ENCODE results near the gene MACF1. TPM values are rescaled to one million over a fixed set of nuclear protein-coding genes. Genes with fewer than 3 reads are reported as not detected.

The MACF1 gene
- total RNA-seq, 3 donors from 2014 or later = 279 to 350 (median 325) TPM

GRCh38 chr1:39332291-39332690 is 127.8 kb downstream of the MACF1 start:
- intact Hi-C loops (cut with DNase I; ENCODE audit: low total_unique reads) = no loop called here
- H3K27me3 ChIP-seq = no peaks in the 10 kb centered on the region
- TF ChIP-seq POLR2AphosphoS5 (IDR thresholded peaks at IDR 0.05) = no peak
- TF ChIP-seq POLR2A (IDR thresholded peaks at IDR 0.05) = no peak
- TF ChIP-seq CTCF (IDR thresholded peaks at IDR 0.05) = no peak
- no peaks in the 10 kb centered on the region for H3K36me3 ChIP-seq
- no peaks in the 10 kb centered on the region for H3K4me1 ChIP-seq
- H3K4me3 ChIP-seq = no peak overlapping the region
- no peak overlapping the region for H3K27ac ChIP-seq
- DNase-seq (ENCODE audit: low spot score in 2 of 2) = no peak
- H3K9me3 ChIP-seq = no peaks in the 10 kb centered on the region

GRCh38 chr1:39332828-39333227 is 128.3 kb downstream of the MACF1 start:
- H3K27me3 ChIP-seq = no peaks in the 10 kb centered on the region
- H3K27ac ChIP-seq = no peak overlapping the region
- no peaks in the 10 kb centered on the region for H3K4me1 ChIP-seq
- DNase-seq (ENCODE audit: low spot score in 2 of 2) = no peak
- H3K9me3 ChIP-seq = no peaks in the 10 kb centered on the region
- TF ChIP-seq POLR2AphosphoS5 (IDR thresholded peaks at IDR 0.05) = no peak
- TF ChIP-seq CTCF (IDR thresholded peaks at IDR 0.05) = no peak
- no peak for TF ChIP-seq POLR2A (IDR thresholded peaks at IDR 0.05)
- H3K36me3 ChIP-seq = no peaks in the 10 kb centered on the region
- intact Hi-C loops (cut with DNase I; ENCODE audit: low total_unique reads) = no loop called here
- H3K4me3 ChIP-seq = no peak overlapping the region

DNA sequence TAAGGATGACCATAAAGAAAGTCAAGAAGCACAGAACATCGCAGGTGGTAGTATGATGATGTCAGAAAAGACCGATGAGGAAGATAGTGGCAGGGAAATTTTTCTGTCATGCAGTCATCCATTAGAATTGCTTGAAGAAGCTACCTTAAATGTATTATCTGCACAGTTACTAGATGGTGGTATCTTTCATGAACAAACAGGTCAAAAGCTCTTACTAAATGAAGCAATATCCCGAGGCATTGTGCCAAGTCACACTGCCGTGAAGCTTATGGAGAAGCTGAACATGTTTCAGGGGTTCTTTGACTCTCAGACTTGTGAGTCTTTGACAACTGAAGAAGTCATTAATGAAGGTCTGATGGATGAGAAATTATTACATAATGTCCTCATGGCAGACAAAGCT is 128.8 kb downstream of the MACF1 start:
- Histone ChIP-seq H3K4me3 (no peak overlapping the region), H3K4me1 (no peaks in the 10 kb centered on the region), H3K27ac (no peak overlapping the region), H3K27me3 (no peaks in the 10 kb centered on the region), H3K9me3 (no peaks in the 10 kb centered on the region), H3K36me3 (no peaks in the 10 kb centered on the region)
- no peak for TF ChIP-seq CTCF (IDR thresholded peaks at IDR 0.05)
- TF ChIP-seq POLR2A (IDR thresholded peaks at IDR 0.05) = no peak
- TF ChIP-seq POLR2AphosphoS5 (IDR thresholded peaks at IDR 0.05) = no peak
- no peak for DNase-seq (ENCODE audit: low spot score in 2 of 2)
- intact Hi-C loops (cut with DNase I; ENCODE audit: low total_unique reads) = no loop called here

- Histone ChIP-seq H3K27me3 (no peaks in the 10 kb centered on the region), H3K27ac (no peak overlapping the region), H3K4me1 (no peaks in the 10 kb centered on the region), H3K9me3 (no peaks in the 10 kb centered on the region), H3K4me3 (no peak overlapping the region), H3K36me3 (peaks cover 6% of the 10 kb centered on the region)
- intact Hi-C loops (cut with DNase I; ENCODE audit: low total_unique reads) = no loop called here
- TF ChIP-seq CTCF (IDR thresholded peaks at IDR 0.05) (no peak), POLR2AphosphoS5 (IDR thresholded peaks at IDR 0.05) (no peak)
- no peak for DNase-seq (ENCODE audit: low spot score in 2 of 2)
These were observed 130.7 kb downstream of the MACF1 start for GRCh38 chr1:39335216-39335615.

GRCh38 chr1:39337067-39337466 is 132.6 kb downstream of the MACF1 start:
- no peaks in the 10 kb centered on the region for H3K9me3 ChIP-seq
- H3K27me3 ChIP-seq = no peaks in the 10 kb centered on the region
- no peak overlapping the region for H3K4me3 ChIP-seq
- H3K36me3 ChIP-seq = peaks cover 6% of the 10 kb centered on the region
- TF ChIP-seq POLR2A (IDR thresholded peaks at IDR 0.05) = no peak
- no peak for TF ChIP-seq POLR2AphosphoS5 (IDR thresholded peaks at IDR 0.05)
- no peak for TF ChIP-seq CTCF (IDR thresholded peaks at IDR 0.05)
- intact Hi-C loops (cut with DNase I; ENCODE audit: low total_unique reads) = no loop called here
- no peaks in the 10 kb centered on the region for H3K4me1 ChIP-seq
- no peak for DNase-seq (ENCODE audit: low spot score in 2 of 2)
- H3K27ac ChIP-seq = no peak overlapping the region

Measured in breast epithelium (tissue), 4 donors.